HG02798 (cell line): ENCODE results near the gene NRG3.
"Not testable (repeated sequence)": the region's sequence is repeated elsewhere in the genome, so short reads cannot be mapped to it uniquely, and the experiment has no call there.

Experiments
- ATAC-seq: cut with Tn5 transposase; IDR thresholded peaks from one replicate; pipeline ENCODE4 v1.9.1; 2021; ENCODE audit warnings: mild to moderate bottlenecking; ENCODE audit not compliant: unreplicated experiment, poor library complexity

Gene NRG3

DNA sequence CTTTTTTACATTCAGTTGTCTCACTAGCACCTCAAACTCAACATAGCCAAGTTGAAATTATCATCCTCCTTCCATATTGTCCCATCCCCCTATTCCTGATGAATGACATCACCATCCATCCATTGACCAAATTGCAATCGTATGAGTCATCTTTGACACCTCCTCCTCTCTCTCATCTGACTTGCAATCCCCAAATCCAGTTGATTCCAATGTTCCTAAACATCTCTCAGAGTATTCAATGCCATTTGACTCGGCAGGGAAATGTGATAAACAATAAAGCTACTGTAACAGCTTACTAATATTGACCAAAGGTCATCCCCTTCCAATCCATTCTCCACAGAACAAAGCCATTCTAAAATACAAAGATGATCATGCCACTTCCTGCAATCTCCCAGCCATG, 1047.8 kb downstream of the NRG3 start:
- no peak for ATAC-seq

GRCh38 chr10:82924711-82925110, 1049.7 kb downstream of the NRG3 start:
- no peak for ATAC-seq

- ATAC-seq, result peak; percentile 58
These were observed 1050.6 kb downstream of the NRG3 start for GRCh38 chr10:82925547-82925946.

DNA sequence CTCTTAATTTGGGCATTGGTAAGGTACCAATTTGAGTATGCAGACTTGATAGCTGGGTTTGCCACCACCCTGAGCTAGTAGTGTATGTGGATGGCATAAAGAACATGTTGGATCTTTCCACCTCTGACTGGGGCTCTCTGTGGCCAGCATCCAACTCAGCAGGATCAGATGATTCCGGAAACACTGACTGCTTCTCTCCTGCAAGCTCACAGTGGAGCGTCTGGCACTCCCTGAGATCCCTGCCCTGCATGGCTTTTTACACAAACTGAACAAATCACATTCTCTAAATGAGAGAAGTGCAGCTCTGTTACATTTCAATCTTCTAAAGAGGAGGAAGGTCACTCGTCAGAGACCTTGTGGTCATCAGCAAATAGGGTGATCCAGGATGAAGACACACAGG, 1057.5 kb downstream of the NRG3 start:
- ATAC-seq, result no peak

DNA sequence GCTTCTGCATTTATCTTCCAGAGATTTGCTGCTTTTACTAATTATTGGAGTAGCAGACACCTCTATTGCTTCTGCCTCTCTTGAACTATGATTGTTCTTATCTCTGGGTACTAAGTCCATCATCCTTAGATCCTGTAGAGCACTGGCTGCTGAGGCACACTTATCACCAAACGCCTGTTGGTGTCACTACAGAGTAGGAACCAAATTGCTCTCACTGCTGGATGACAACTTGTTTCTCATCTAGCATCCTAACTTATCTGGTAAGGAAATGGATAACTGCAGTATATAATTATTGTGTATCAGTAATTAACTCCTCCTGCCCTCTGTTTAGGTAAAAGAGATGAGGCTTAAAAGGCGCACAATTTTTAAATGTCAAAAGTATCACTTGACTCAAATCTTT, 1059.4 kb downstream of the NRG3 start:
- ATAC-seq, result no peak

GRCh38 chr10:82934947-82935346, 1060.0 kb downstream of the NRG3 start:
- ATAC-seq, result no peak

DNA sequence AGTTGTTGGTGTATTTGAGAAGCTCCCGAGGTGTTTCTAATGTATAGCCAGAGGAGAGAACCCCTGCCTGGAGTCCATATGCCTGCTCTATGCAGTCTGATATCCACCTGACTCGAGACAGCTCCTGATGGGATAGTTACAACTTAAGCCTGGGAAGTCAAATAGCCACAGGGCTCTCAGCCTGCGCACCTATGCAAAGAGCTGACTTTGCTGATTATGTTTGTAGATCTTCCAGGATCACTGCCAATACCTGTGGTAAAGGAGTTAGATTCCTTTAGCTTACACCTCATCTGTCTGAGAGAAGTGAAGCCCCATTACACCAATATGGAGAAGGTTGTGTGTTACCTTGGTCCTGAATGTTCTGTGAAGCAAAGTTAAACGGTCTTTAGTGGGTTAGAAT, 1063.3 kb downstream of the NRG3 start:
- no peak for ATAC-seq

DNA sequence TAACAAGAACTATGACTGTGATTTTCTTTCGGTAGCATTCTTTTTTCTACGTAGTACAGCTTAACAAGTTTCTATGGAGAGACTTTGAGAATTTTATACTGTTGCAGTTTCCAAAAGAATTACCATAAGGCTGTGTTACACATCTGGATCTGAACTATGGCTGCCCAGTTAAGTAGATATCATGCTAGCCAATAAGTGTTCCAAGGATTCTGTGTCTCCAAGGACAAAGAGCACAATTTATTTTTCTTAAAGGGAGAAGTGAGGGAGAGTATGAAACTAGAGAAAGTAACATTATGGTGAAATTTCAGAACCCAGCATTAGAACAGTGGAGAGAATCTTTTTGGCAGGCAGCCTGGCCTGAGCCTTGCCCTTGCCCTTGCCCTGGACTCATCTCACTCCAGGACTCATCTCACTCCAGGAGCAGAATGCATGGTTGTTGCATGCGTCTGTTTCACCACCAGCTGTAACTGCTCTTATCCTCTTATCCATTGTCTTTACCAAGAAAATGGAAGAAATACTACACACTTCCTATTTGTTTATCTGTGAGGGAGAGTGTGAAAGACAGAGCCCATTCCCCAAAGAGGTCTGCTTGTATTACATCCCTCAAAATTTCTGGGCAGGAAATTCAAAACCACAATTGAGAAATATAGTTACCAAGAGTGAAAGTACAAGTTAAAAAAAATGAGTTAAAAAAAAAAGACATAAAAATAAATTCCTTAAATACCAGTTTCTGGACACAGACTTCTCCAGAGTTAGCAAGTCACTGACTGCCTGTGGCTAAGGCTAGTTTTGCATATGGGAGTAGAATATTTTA, 1067.5 kb downstream of the NRG3 start:
- ATAC-seq, result no peak

DNA sequence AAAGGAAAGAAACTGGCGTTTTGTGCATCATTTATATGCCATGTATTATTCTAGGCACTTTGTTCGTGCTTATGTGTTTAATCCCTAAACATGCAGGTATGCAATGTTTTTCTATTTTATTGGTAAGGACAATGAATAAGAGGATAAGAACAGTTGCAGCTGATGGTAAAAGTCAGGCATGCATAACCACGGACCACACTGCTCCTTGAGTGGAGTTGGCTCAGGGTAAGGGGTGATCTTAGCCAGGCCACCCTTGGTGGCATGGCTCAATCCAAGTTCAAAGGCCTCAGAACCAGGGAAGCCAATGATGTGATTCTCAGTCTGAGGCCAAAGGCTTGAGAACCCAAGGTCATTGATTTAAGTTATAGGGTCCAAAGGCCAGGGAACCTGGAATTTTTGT, 1068.1 kb downstream of the NRG3 start:
- no peak for ATAC-seq

GRCh38 chr10:82949816-82950575, 1075.0 kb downstream of the NRG3 start:
- ATAC-seq, result no peak

DNA sequence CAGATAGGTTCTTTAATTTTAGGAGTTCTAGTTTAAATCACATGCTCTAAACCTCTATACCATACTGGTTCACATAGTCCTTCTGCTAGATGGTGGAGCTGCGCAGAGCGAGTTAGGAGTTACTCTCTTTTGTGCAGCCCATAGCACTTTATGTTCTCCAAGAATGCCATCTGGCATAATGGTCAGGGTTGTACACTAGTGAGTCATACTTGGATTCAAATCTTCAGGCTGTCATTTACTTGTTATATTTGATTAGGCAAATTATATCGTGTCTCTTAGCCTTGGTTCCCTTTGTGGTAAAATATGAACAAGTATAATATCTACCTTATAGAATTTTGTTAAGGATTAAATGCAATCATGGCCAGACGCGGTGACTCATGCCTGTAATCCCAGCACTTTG, 1078.3 kb downstream of the NRG3 start:
- no peak for ATAC-seq

DNA sequence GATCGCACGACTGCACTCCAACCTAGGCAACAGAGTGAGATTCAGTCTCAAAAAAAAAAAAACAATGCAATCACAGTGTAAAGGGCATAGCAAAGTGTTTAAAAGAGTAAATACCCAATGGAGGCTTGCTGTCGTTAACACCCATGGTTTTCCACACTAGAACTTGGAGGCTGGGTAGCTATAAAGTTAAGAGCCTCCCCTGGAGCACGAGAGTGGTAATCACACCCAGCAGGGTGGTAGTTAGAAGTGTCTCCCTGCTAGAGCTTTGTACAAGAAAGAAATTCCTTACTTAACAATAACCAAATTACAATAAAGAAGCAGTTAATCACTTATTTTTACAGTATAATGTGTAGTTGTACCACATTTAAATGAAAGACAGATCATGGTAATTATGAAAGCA, 1078.9 kb downstream of the NRG3 start:
- ATAC-seq, result no peak

GRCh38 chr10:82960421-82961060, 1085.5 kb downstream of the NRG3 start:
- not testable (repeated sequence) for ATAC-seq

DNA sequence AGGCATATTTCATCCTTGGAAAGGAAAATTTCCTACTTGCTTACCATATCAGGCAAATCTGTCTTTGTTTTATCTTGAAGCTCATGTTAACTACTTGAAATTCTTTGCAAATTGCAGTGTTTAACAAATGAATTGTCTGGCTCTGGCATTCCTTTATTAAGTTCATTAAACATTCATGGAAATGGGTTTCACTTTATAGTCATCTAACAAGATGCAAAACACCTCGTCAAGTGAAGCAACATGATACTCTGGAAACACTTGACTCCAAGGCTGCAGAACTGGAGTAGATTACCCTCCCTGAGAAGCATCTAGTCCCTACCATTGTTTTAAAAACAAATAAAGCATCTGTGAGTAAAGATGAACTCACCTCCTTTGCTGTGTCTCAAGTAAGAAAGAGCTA, 1086.9 kb downstream of the NRG3 start:
- no peak for ATAC-seq

GRCh38 chr10:82966130-82966529, 1091.1 kb downstream of the NRG3 start:
- ATAC-seq, result no peak

DNA sequence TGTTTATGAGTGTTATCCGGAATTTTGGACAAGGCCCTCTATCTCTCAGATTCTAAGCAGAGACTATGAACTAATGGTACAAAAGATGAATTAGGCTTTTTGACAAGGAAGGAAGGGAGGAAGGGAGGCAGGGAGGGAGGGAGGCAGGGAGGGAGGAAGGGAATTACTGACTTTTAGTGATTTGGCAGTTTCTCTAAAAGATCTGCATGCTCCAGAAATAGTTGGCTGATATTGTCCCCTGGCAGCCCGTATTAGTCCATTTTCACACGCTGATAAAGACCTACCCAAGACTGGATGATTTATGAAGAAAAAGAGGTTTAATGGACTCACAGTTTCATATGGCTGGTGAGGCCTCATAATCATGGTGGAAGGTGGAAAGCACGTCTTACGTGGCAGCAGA, 1093.5 kb downstream of the NRG3 start:
- ATAC-seq, result no peak

GRCh38 chr10:82969405-82969804, 1094.4 kb downstream of the NRG3 start:
- ATAC-seq, result no peak

GRCh38 chr10:82980321-82980720, 1105.3 kb downstream of the NRG3 start:
- ATAC-seq, result no peak

DNA sequence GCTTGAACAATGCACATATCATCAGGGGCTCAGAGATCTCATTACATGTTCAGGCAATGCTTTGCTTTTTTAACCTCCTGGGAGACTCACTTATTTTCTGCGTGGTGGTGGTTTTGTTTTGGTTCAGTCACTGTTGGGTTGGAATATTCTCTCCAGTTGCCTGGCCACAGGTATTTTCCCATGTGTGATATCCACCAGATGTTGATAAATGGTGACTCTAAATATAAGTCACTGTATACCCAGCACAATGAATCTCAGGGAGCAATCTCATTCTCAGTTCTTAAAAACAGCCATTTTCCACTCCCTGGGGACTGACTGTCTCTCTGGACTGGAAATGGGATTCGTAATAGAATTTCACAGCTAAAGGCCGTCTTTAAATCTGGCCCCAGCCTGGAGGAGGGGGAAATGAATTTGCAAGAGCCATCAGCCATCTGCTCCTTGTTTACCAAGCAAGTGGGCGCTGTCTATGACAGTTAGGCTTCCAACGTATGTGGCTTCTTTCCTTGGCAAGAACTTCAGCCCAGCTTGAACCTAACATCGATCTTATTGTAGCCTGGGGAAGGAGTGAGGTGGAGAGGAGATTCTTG, 1106.2 kb downstream of the NRG3 start:
- ATAC-seq, result no peak

DNA sequence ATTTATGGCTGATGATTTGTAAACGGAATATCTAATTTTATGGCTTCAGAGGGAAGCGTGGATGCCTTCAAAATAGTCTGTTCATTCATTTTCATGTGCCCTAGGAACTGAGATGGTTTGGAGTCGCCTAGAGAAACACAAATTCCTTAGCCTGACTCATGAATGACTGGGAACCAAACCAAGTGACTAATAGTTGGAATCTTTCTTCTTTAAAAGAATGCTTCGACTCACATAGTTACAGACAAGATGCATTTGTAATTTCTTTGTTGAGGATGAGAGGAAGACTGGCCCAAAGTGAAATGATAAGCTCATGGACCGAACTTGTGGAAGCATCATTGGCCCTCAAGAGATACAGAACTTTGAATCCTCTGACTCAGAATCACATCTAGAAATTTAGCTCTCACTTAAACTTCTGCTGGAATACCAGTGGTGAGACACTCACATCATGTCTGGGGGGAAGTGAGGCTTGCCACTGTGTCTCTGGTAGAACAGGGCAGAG, 1107.2 kb downstream of the NRG3 start:
- ATAC-seq, result no peak

DNA sequence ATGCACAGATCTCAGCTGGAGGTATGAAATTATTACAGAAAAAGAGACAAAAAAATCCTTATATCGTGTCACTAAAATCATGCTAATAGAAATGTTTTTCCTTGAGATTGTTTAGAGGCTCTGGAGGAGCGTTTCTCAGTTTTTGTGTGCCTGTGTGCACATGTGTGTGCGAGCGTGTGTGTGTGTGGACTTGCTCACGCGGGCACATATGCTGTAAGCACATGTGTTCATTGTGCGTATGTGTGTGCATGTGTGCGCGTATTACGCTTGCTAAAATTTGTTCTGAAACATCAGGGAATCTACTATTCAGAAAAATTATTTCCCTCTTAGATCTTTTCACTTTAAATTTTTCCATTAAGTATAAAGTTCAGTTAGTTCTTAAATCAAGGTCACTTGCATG, 1111.2 kb downstream of the NRG3 start:
- no peak for ATAC-seq
